Nephron progenitor cell (in vitro differentiated cells): ENCODE measurements around the gene SHC4.

Experiments used
- DNase-seq: peaks from one replicate; pipeline ENCODE4 v3.0.0; 2021
- H3K27ac Mint-ChIP-seq: 2 replicates; pipeline ENCODE4 v1.8.0; 2021; ENCODE audit warnings: mild to moderate bottlenecking, moderate library complexity, mixed read lengths
- H3K27me3 Mint-ChIP-seq: 2 replicates; pipeline ENCODE4 v1.8.0; 2021; ENCODE audit warnings: mild to moderate bottlenecking, low read depth, mixed read lengths; ENCODE audit not compliant: poor library complexity
- H3K36me3 Mint-ChIP-seq: 2 replicates; pipeline ENCODE4 v1.8.0; 2021; ENCODE audit warnings: low read depth, mixed read lengths
- H3K4me1 Mint-ChIP-seq: 2 replicates; pipeline ENCODE4 v1.8.0; 2021; ENCODE audit warnings: mixed read lengths
- H3K4me3 Mint-ChIP-seq: 2 replicates; pipeline ENCODE4 v1.8.0; 2021; ENCODE audit warnings: mild to moderate bottlenecking, moderate library complexity, mixed read lengths
- H3K9me3 Mint-ChIP-seq: 2 replicates; pipeline ENCODE4 v1.8.0; 2021; ENCODE audit warnings: mild to moderate bottlenecking, moderate library complexity, mixed read lengths
- TF ChIP-seq, protein P1 (sequence below): fragments of 200-600 bp; sonication (generic); IDR thresholded peaks from 2 replicates; pipeline ENCODE4 v1.5.0; 2021; ENCODE audit warnings: antibody characterized with exemption

The SHC4 gene

DNA sequence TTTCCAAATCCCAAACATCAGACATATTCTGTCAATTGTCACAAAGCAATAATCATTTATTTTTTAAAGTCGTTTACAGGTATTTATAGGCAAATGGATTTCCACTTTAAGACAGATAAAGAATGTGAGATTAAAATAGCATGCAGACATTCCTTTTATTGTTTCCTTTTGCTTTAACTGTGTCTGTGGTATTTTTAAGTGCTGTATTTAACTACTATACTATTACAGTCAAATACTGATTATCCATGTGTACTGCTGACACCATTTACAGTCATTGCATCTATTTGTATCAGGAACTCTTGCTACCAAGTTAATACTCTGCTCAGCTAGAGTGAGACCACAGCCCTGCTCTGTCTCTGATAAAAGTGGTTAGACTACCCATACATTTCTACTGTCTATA is 140.0 kb downstream of the SHC4 start:
- no peak overlapping the region for H3K4me3 Mint-ChIP-seq
- H3K36me3 Mint-ChIP-seq, result no peaks in the 10 kb centered on the region
- no peaks in the 10 kb centered on the region for H3K9me3 Mint-ChIP-seq
- DNase-seq, result no peak
- no peaks in the 10 kb centered on the region for H3K4me1 Mint-ChIP-seq
- H3K27ac Mint-ChIP-seq, result no peak overlapping the region
- TF ChIP-seq, protein P1, sequence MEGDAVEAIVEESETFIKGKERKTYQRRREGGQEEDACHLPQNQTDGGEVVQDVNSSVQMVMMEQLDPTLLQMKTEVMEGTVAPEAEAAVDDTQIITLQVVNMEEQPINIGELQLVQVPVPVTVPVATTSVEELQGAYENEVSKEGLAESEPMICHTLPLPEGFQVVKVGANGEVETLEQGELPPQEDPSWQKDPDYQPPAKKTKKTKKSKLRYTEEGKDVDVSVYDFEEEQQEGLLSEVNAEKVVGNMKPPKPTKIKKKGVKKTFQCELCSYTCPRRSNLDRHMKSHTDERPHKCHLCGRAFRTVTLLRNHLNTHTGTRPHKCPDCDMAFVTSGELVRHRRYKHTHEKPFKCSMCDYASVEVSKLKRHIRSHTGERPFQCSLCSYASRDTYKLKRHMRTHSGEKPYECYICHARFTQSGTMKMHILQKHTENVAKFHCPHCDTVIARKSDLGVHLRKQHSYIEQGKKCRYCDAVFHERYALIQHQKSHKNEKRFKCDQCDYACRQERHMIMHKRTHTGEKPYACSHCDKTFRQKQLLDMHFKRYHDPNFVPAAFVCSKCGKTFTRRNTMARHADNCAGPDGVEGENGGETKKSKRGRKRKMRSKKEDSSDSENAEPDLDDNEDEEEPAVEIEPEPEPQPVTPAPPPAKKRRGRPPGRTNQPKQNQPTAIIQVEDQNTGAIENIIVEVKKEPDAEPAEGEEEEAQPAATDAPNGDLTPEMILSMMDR, result no peak
- peaks cover 5% of the 10 kb centered on the region for H3K27me3 Mint-ChIP-seq

DNA sequence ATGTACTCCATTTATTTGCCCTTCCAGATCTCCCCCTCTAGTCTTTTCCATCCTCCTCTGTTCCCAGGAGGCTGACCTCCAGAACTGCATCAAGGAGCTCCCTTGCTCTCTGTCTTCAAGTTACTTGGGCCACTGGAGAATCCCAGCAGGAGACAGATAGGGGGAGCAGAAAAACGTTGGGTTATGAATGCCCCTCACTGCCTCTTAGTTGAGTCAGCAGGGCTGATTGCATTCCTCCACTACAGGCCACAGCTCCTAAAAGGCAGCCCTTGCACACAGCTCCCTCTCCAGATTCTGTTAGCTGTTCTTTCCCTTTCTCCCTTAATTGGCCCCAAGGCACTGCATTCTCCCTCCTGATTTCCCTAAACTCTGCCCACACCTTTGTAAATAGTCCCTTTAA is 140.5 kb downstream of the SHC4 start:
- H3K36me3 Mint-ChIP-seq, result no peaks in the 10 kb centered on the region
- H3K4me1 Mint-ChIP-seq, result no peaks in the 10 kb centered on the region
- TF ChIP-seq, protein P1, result no peak
- no peaks in the 10 kb centered on the region for H3K9me3 Mint-ChIP-seq
- H3K4me3 Mint-ChIP-seq, result no peak overlapping the region
- DNase-seq, result no peak
- H3K27me3 Mint-ChIP-seq, result peaks cover 5% of the 10 kb centered on the region
- no peak overlapping the region for H3K27ac Mint-ChIP-seq

DNA sequence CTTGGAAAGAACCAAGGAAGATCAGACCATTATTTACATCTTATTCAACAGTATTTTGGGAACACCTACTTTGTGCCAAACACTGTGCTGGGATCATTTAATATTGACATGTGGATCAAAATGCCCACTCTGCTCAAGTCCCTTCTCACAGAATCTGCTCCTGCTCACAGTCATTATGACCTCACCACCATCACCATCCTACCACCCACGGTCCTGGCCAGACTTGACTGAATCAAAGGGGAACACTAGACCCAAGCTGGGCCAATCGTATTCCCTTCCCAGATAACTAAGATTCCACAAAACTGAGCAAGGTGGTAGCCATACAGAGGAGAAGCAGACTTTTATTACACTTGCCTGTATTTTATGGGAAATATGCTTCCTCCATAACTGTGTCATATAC is 149.4 kb downstream of the SHC4 start:
- Mint-ChIP-seq H3K27ac (no peak overlapping the region), H3K4me3 (no peak overlapping the region)

DNA sequence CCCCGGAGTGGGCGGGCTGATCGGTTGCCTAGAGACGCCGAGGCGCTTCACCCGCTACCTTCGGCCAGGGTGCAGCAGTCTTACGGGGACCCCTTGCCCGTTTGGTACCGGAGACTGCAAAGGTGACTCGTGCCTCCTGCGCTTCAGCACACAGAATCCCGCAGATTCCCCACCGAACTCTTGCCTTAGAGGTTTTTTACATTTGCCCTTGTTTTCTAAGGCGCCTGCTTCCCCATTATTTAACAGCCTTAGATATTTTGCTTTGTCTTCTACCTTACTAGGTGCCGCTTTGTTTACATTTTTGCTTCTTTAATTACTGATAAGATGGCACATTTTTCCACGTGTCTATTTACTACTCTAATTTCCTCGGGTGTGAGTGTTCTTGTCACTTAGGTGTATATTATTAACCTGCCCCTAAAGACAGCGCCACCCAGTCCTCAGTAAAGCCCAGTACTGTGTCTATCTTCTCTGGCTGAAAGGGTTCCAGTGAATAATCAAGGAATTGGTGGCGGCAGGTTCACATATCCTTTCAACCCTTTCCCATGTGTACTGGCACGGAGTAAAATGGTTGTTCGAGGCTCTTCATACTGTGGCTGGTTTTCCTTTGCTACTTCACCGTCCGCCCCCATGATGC is 152.3 kb downstream of the SHC4 start:
- Mint-ChIP-seq H3K9me3 (no peaks in the 10 kb centered on the region), H3K4me1 (peaks cover 35% of the 10 kb centered on the region), H3K36me3 (no peaks in the 10 kb centered on the region), H3K4me3 (peak overlapping the region; percentile 93), H3K27me3 (peaks cover 9% of the 10 kb centered on the region), H3K27ac (no peak overlapping the region)
- TF ChIP-seq, protein P1, result no peak
- DNase-seq, result no peak

More for the DNA sequence above, 149.4 kb downstream of the SHC4 start:
- Mint-ChIP-seq H3K4me1 (peaks cover 17% of the 10 kb centered on the region), H3K36me3 (no peaks in the 10 kb centered on the region), H3K9me3 (no peaks in the 10 kb centered on the region), H3K27me3 (peaks cover 9% of the 10 kb centered on the region)
- DNase-seq, result no peak
- TF ChIP-seq, protein P1, result no peak

DNA sequence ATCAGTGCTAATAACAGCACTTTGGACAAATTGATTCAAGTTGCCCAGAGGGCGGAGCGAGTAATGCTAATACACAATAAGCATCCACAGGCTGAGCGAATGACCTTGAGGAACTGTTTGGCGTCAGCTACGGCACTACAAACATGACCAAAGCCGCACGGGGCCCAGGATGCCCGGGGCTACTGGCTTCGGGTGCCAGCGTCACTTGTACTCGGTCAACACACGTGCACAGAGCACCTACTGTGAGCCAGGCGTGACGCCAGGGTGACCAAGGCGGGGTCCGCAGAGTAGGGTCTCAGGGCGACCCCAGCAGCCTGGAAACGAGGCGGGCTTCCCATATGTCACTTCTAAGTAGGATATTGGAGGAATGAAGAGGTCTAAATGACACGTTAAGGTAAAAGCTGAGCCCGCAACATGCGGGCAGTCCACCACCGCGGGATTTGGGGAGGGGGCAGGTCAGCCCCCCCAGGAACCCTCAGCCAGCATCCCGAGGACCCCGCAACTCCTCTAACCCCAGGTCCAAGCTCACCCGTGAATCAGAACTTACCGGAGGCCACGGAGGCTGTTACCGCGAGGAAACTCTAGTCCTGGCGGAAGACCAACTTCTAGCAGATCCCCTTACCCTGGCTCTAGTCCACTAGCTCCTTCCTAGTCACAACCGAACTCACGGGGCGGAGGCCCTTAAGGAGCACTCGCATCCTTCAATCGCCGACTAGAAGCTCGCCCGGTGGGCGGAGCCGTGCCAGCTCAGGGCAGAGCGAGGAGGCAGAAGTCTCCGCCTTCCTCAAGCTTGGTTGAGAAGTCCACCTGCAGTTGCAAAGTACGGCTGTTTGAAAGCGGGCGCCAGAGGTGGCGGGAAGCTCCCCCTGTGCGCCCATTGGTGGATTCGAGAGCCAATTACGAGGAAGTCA is 153.1 kb downstream of the SHC4 start, which contains the start of gene CEP152:
TSS of gene CEP152 (minus strand) at position 656 of the 911 bp plus-strand sequence. CDS start 5,420 bp downstream, outside the sequence.
- TF ChIP-seq, protein P1, result no peak
- Mint-ChIP-seq H3K36me3 (no peaks in the 10 kb centered on the region), H3K9me3 (no peaks in the 10 kb centered on the region), H3K4me3 (peak within 1 kb of the TSS; percentile 93), H3K4me1 (peaks cover 43% of the 10 kb centered on the region), H3K27ac (peak within 1 kb of the TSS; percentile 95), H3K27me3 (peaks cover 9% of the 10 kb centered on the region)
- DNase-seq, result peak; percentile 99
